HepG2 (cell line): Measurements from ENCODE around the gene C4orf17. TPM values are rescaled to one million over a fixed set of nuclear protein-coding genes. Genes with fewer than 3 reads are reported as not detected.

Source experiments
- ATAC-seq: fragments of 200-7000 bp; cut with Tn5 transposase; 3 replicates; pipeline ENCODE4 v1.9.1; 2020; ENCODE audit warnings: mild to moderate bottlenecking, moderate library complexity
- BruUV-seq: library from RNA; stranded (reverse); fragments of 400-500 nt; replicated peaks from 2 replicates; lab custom pipeline; 2021; lab: Mats Ljungman, UMichigan
- CTCF ChIA-PET: fragments of 300-600 bp; formaldehyde crosslinking; extraction: SDS; loops from one replicate; lab custom pipeline; 2021; ENCODE audit warnings: low total read pairs, inconsistent platforms, low intra/inter-chr PET ratio; lab: Yijun Ruan, JAX
- POLR2A ChIA-PET: fragments of 350-600 bp; sonication (Branson Sonifier 250); formaldehyde crosslinking; loops from one replicate; lab custom pipeline; 2020; ENCODE audit warnings: antibody characterized with exemption, inconsistent platforms; lab: Yijun Ruan, JAX
- DNase-seq: peaks from one replicate; pipeline ENCODE4 v3.0.0-alpha.2; 2015; ENCODE audit warnings: low spot score
- FAIRE-seq: peaks from 3 replicates; lab custom pipeline; 2011; peaks lifted over from hg19 to GRCh38; lab: Jason Lieb, UNC
- H2AFZ ChIP-seq: one replicate; pipeline ENCODE4 v1.6.1; 2011; ENCODE audit warnings: low read length, inconsistent platforms
- H3K27ac ChIP-seq: fragments of 300-600 bp; 3 replicates; pipeline ENCODE4 v1.8.0; 2011; ENCODE audit warnings: mixed run types, mild to moderate bottlenecking, mixed read lengths, low read length, inconsistent platforms; ENCODE audit not compliant: insufficient read depth; ENCODE audit errors: extremely low read length
- H3K27me3 ChIP-seq, 2 experiments: fragments of 200-600 bp in 1 of 2; 2 replicates in 1 of 2; 3 replicates in 1 of 2; pipeline versions ENCODE4 v1.6.0 to v1.8.0; 2011; ENCODE audit warnings: low read length in 2 of 2, mild to moderate bottlenecking in 2 of 2, moderate library complexity in 2 of 2, inconsistent platforms in 1 of 2; ENCODE audit not compliant: insufficient read depth in 2 of 2, control insufficient read depth in 1 of 2
- H3K36me3 ChIP-seq, 2 experiments: fragments of 200-600 bp in 1 of 2; replicated peaks in 1 of 2; 2 replicates in 1 of 2; 3 replicates in 1 of 2; pipeline versions ENCODE4 v1.5.1 to v1.8.0; 2011; ENCODE audit warnings: low read length in 2 of 2, inconsistent platforms in 1 of 2; ENCODE audit not compliant: insufficient read depth in 2 of 2, control insufficient read depth in 1 of 2
- H3K4me1 ChIP-seq: 2 replicates; pipeline ENCODE4 v1.5.1; 2012; ENCODE audit warnings: low read length, inconsistent platforms; ENCODE audit not compliant: insufficient read depth
- H3K4me2 ChIP-seq: 2 replicates; pipeline ENCODE4 v1.6.0; 2011; ENCODE audit warnings: low read depth, low read length, inconsistent platforms
- H3K4me3 ChIP-seq, 3 experiments: fragments of 200-600 bp in 1 of 3; sonication (generic), shearing (Covaris generic) in 1 of 3; replicated peaks in 1 of 3; 2 replicates each; pipeline ENCODE4 v1.5.1; 2011 to 2016; ENCODE audit warnings: low read length in 3 of 3, inconsistent platforms in 2 of 3, low read depth in 2 of 3, mild to moderate bottlenecking in 2 of 3, control low read depth in 1 of 3, mixed read lengths in 1 of 3; ENCODE audit not compliant: insufficient read depth in 1 of 3
- H3K79me2 ChIP-seq: one replicate; pipeline ENCODE4 v1.6.1; 2011; ENCODE audit warnings: low read length, inconsistent platforms; ENCODE audit not compliant: insufficient read depth
- H3K9ac ChIP-seq: 2 replicates; pipeline ENCODE4 v1.6.0; 2011; ENCODE audit warnings: mild to moderate bottlenecking, low read depth, low read length, inconsistent platforms; ENCODE audit not compliant: insufficient read depth
- H3K9me3 ChIP-seq: 2 replicates; pipeline ENCODE4 v1.5.1; 2012; ENCODE audit warnings: mild to moderate bottlenecking, low read length
- H4K20me1 ChIP-seq: 2 replicates; pipeline ENCODE4 v1.6.0; 2011; ENCODE audit warnings: inconsistent platforms, mild to moderate bottlenecking, low read length, moderate library complexity; ENCODE audit not compliant: insufficient read depth
- AKNA ChIP-seq: sonication (generic); formaldehyde crosslinking; IDR thresholded peaks from 2 replicates; pipeline ENCODE4 v1.4.0; 2020; ENCODE audit warnings: missing genetic modification reagents, borderline replicate concordance
- BRF2 ChIP-seq: sonication (generic); formaldehyde crosslinking; IDR thresholded peaks from 2 replicates; pipeline ENCODE4 v1.8.1; 2022; ENCODE audit warnings: mild to moderate bottlenecking, missing genetic modification reagents
- DR1 ChIP-seq: sonication (generic); formaldehyde crosslinking; IDR thresholded peaks from 2 replicates; pipeline ENCODE4 v1.8.0; 2021; ENCODE audit warnings: mild to moderate bottlenecking, missing genetic modification reagents, inconsistent platforms
- EP300 ChIP-seq, 3 experiments: sonication (generic) in 1 of 3; formaldehyde crosslinking in 1 of 3; IDR thresholded peaks; 2 replicates each; pipeline versions ENCODE4 v1.5.1 to v1.6.1; 2011 to 2020; ENCODE audit warnings: low read depth in 2 of 3, low read length in 2 of 3, borderline replicate concordance in 1 of 3, improper control_type of control experiment in 1 of 3, mild to moderate bottlenecking in 1 of 3, missing genetic modification reagents in 1 of 3, moderate library complexity in 1 of 3
- JDP2 ChIP-seq: sonication (generic); formaldehyde crosslinking; IDR thresholded peaks from 2 replicates; pipeline ENCODE4 v1.8.1; 2022; ENCODE audit warnings: missing genetic modification reagents, borderline replicate concordance
- KLF13 ChIP-seq: sonication (generic); formaldehyde crosslinking; IDR thresholded peaks from 2 replicates; pipeline ENCODE4 v1.4.0; 2020; ENCODE audit warnings: mild to moderate bottlenecking, missing genetic modification reagents
- LBX2 ChIP-seq: sonication (generic); formaldehyde crosslinking; IDR thresholded peaks from 2 replicates; pipeline ENCODE4 v1.5.0; 2020; ENCODE audit warnings: missing genetic modification reagents, mild to moderate bottlenecking, borderline replicate concordance
- RNF2 ChIP-seq: fragments of 450-650 bp; conservative IDR thresholded peaks from 2 replicates; pipeline ENCODE4 v1.6.1; 2016; ENCODE audit warnings: low read depth
- ZNF782 ChIP-seq: sonication (generic); formaldehyde crosslinking; IDR thresholded peaks from 2 replicates; pipeline ENCODE4 v1.4.0; 2020; ENCODE audit warnings: missing genetic modification reagents, mild to moderate bottlenecking, borderline replicate concordance
- ZNF790 ChIP-seq: sonication (generic); formaldehyde crosslinking; IDR thresholded peaks from 2 replicates; pipeline ENCODE4 v1.8.0; 2022; ENCODE audit warnings: missing genetic modification reagents, mild to moderate bottlenecking, borderline replicate concordance
- WGBS: methylation state at CpG from one replicate; pipeline ENCODE4 v1.1.6; 2017; ENCODE audit warnings: low lambda C conversion rate; 5-methylcytosine and 5-hydroxymethylcytosine counted together
- in situ Hi-C: cut with HindIII; loops from 2 replicates; pipeline ENCODE4 v1.10.0; 2017; ENCODE audit warnings: low pct_unique_long_range_greater_than_20kb; ENCODE audit not compliant: extremely low pct_ligation_motif_present
- intact Hi-C: fragments of 100-400 bp; cut with micrococcal nuclease; formaldehyde crosslinking; loops from one replicate; pipeline ENCODE4 v1.10.0; 2022; ENCODE audit not compliant: unreplicated experiment
- polyA plus RNA-seq, 8 experiments: library from polyadenylated mRNA; depleted of rRNA in 3 of 8; stranded (reverse) in 7 of 8; unstranded in 1 of 8; fragments of >200 nt; fragmentation: Illumina TruSeq in 4 of 8; extraction: Trizol in 4 of 8; gene quantifications; 2 replicates each; pipeline versions ENCODE4 v1.2.1 to v1.2.3, GENCODE V29; 2011 to 2016; ENCODE audit warnings: low read depth in 4 of 8, missing spikeins in 1 of 8, mixed read lengths in 1 of 8; ENCODE audit not compliant: insufficient read depth in 1 of 8
- total RNA-seq, 5 experiments: library from RNA; depleted of rRNA; stranded (reverse); fragments of >200 nt; fragmentation: Illumina TruSeq; extraction: Trizol; gene quantifications; 2 replicates each; pipeline ENCODE4 v1.2.3, GENCODE V29; 2016; ENCODE audit warnings: low read depth in 1 of 5

The C4orf17 gene
- total and polyA plus RNA-seq, 2 of the 13 experiments (the other 11 are each of a cell fraction or from before 2014, with no cell fraction given): not detected

- ATAC-seq: no peak
- intact Hi-C loops (no loop called here), in situ Hi-C loops (no loop called here)
- no peaks in the 10 kb centered on the region; a peak in 1 of 5 replicates for H3K27me3 ChIP-seq
- no TSS peak for BruUV-seq
- ChIA-PET CTCF (no interaction called here), POLR2A (no interaction called here)
- no peaks in the 10 kb centered on the region for H3K4me1 ChIP-seq
- H4K20me1 ChIP-seq: no peaks in the 10 kb centered on the region
- no peak overlapping the region for H3K4me2 ChIP-seq
- FAIRE-seq: no peak
- H3K79me2 ChIP-seq: peaks cover 6% of the 10 kb centered on the region
- peaks cover 7 to 60% of the 10 kb centered on the region in 2 experiments for H3K36me3 ChIP-seq
- H3K9me3 ChIP-seq: no peaks in the 10 kb centered on the region
- no peak for DNase-seq
- no peak for TF ChIP-seq ZNF782
- no peak for TF ChIP-seq LBX2 (CRISPR knock-in tag)
- no peak for TF ChIP-seq RNF2
- no peak for TF ChIP-seq JDP2
- TF ChIP-seq DR1 (CRISPR knock-in tag): no peak
- TF ChIP-seq EP300 (IDR thresholded peaks at IDR 0.05; ENCODE audit: low read depth in 2 of 2, low read length in 2 of 2): no peak
- no peak for TF ChIP-seq EP300 (CRISPR knock-in tag; IDR thresholded peaks at IDR 0.05; ENCODE audit: borderline replicate concordance)
- no peak for TF ChIP-seq KLF13 (CRISPR knock-in tag)
- TF ChIP-seq AKNA (CRISPR knock-in tag): no peak
- no peak for TF ChIP-seq ZNF790 (CRISPR knock-in tag)
- TF ChIP-seq BRF2 (CRISPR knock-in tag): no peak
- no peak overlapping the region for H3K27ac ChIP-seq
- no peak overlapping the region for H3K4me3 ChIP-seq
- H2AFZ ChIP-seq: no peak overlapping the region
- 97% methylated on average over 1 of the region's 1 CpG for WGBS
- H3K9ac ChIP-seq: no peak overlapping the region
These were observed 74.7 kb downstream of the C4orf17 start for GRCh38 chr4:99585516-99585915.
